Measurements from ENCODE around the gene ZDHHC16. TPM values are rescaled to one million over a fixed set of nuclear protein-coding genes. Genes with fewer than 3 reads are reported as not detected.

Gene ZDHHC16
- total RNA-seq, 4 donors from 2014 or later: 25.6 to 38.3 (median 28.4) TPM

DNA sequence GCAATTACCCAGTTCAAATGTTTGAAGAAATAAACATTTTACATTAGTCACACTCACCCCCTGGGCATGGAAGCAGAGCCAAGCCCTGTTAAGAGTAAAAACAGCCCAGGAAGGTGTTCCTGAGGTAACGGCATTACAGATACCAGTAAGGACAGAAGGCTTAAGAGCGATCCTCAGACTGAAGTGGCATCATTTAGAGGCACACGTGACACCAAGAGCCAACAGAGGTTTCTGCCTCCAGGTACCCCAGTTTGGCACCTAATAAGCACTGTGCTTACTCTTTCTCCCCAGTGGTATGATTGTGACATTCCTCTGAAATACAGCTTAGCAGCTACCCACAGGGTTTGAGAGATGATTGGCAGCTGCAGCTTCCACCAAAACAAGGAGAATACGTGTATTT is 35.1 kb downstream of the ZDHHC16 start:
- no peak overlapping the region for H3K4me3 ChIP-seq
- peaks cover 0 to 56% (median 0%) of the 10 kb centered on the region in 3 donors for H3K36me3 ChIP-seq
- TF ChIP-seq, protein P1, sequence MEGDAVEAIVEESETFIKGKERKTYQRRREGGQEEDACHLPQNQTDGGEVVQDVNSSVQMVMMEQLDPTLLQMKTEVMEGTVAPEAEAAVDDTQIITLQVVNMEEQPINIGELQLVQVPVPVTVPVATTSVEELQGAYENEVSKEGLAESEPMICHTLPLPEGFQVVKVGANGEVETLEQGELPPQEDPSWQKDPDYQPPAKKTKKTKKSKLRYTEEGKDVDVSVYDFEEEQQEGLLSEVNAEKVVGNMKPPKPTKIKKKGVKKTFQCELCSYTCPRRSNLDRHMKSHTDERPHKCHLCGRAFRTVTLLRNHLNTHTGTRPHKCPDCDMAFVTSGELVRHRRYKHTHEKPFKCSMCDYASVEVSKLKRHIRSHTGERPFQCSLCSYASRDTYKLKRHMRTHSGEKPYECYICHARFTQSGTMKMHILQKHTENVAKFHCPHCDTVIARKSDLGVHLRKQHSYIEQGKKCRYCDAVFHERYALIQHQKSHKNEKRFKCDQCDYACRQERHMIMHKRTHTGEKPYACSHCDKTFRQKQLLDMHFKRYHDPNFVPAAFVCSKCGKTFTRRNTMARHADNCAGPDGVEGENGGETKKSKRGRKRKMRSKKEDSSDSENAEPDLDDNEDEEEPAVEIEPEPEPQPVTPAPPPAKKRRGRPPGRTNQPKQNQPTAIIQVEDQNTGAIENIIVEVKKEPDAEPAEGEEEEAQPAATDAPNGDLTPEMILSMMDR (IDR thresholded peaks at IDR 0.05): no peak
- no peak for TF ChIP-seq POLR2A (IDR thresholded peaks at IDR 0.05)
- no peaks in the 10 kb centered on the region for H3K27me3 ChIP-seq
- no peak for DNase-seq
- H3K9me3 ChIP-seq: no peaks in the 10 kb centered on the region
- H3K27ac ChIP-seq: no peak overlapping the region
- H3K4me1 ChIP-seq: no peaks in the 10 kb centered on the region

DNA sequence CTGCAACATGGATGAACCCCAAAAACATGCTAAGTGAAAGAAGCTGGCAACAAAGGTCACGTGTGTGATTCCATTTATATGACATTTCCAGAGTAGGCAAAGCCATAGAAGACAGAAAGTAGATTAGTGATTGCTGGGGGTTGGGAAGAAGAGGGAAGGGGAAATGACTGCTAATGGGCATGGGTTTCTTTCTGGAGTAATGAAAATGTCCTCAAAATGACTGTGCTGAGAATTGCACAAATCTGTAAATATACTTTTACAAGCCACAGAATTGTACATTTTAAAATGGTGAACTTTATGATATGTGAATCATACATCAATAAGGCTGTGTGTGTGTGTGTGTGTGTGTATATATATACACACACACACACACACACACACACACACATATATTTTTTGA is 36.4 kb downstream of the ZDHHC16 start:
- H3K27ac ChIP-seq: no peak overlapping the region
- no peak for DNase-seq
- H3K9me3 ChIP-seq: no peaks in the 10 kb centered on the region
- TF ChIP-seq, protein P1 (IDR thresholded peaks at IDR 0.05): no peak
- no peak for TF ChIP-seq POLR2A (IDR thresholded peaks at IDR 0.05)
- no peaks in the 10 kb centered on the region for H3K4me1 ChIP-seq
- H3K27me3 ChIP-seq: no peaks in the 10 kb centered on the region
- H3K4me3 ChIP-seq: no peak overlapping the region
- H3K36me3 ChIP-seq: peaks cover 0 to 43% (median 0%) of the 10 kb centered on the region in 3 donors

DNA sequence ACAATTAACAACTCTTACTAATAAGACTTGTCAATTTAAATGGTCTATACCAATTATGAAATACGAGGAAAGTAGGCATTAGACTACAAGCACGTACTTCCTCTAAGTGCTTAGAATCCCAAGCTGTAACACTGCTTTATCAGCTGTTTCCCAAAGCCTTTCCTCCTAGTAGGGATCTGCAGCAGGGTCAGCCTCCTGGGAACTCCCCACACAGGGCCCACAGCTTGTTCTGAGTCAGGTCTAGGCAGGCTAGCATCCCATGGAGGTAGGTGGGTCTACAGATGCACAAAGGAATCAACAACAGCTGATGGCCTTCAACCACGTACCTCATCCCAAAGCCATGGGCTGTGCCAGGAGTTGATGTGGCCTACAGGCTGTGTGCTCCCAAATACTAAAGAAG is 37.5 kb downstream of the ZDHHC16 start:
- DNase-seq: no peak

DNA sequence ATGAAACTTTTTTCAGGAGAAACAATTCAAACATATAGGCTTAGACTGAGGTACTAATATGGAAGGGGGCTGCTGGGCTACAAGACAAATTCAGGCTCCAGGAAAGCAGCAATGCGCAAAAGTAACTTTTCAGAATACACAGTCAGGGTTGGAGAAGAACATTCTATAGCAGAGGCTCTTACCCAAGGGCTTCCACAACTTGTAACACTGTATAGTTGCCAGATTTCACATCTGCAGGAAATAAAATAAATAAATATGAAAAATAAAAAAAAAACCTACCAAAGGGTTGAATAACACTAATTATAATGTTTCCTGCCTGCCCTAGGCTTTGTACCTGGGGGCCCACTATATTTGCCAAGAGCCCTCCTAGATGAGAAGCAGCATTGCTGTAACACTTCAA is 37.9 kb downstream of the ZDHHC16 start:
- Histone ChIP-seq H3K9me3 (no peaks in the 10 kb centered on the region), H3K4me3 (no peak overlapping the region), H3K27ac (no peak overlapping the region), H3K4me1 (no peaks in the 10 kb centered on the region), H3K27me3 (no peaks in the 10 kb centered on the region), H3K36me3 (peaks cover 0 to 29% (median 0%) of the 10 kb centered on the region in 3 donors)
- no peak for DNase-seq
- TF ChIP-seq POLR2A (IDR thresholded peaks at IDR 0.05): no peak
- TF ChIP-seq, protein P1 (IDR thresholded peaks at IDR 0.05): no peak

More for the DNA sequence above, 37.5 kb downstream of the ZDHHC16 start:
- TF ChIP-seq, protein P1 (IDR thresholded peaks at IDR 0.05): no peak
- TF ChIP-seq POLR2A (IDR thresholded peaks at IDR 0.05): no peak
- H3K27ac ChIP-seq: no peak overlapping the region
- H3K4me1 ChIP-seq: no peaks in the 10 kb centered on the region
- H3K27me3 ChIP-seq: no peaks in the 10 kb centered on the region
- peaks cover 0 to 32% (median 0%) of the 10 kb centered on the region in 3 donors for H3K36me3 ChIP-seq
- no peak overlapping the region for H3K4me3 ChIP-seq
- H3K9me3 ChIP-seq: no peaks in the 10 kb centered on the region

DNA sequence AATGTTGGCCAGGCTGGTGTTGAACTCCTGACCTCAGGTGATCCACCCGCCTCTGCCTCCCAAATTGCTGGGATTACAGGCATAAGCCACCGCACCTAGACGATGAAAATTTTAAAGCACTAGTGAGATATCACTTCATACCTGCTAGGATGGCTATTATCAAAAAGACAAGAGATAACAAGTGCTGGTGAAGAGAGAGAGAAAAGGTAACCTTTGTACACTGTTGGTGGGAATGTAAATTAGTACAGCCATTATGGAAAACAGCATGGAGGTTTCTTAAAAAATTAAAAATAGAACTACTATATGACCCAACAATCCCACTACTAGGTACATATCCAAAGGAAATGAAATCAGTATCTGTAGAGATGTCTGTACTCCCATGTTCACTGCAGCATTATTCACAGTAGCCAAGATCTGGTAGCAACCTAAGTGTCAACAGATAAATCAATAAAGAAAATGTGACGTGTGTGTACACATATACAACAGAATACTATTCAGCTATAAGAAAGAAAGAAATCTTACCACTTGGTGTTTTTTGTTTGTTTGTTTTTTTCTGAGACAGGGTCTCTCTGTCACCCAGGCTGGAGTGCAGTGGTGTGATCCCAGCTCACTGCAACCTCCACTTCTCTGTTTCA is 39.8 kb downstream of the ZDHHC16 start:
- DNase-seq: no peak
- no peak overlapping the region for H3K27ac ChIP-seq
- H3K4me3 ChIP-seq: no peak overlapping the region
- peaks cover 0 to 11% (median 0%) of the 10 kb centered on the region in 3 donors for H3K36me3 ChIP-seq
- no peaks in the 10 kb centered on the region for H3K9me3 ChIP-seq
- H3K27me3 ChIP-seq: no peaks in the 10 kb centered on the region
- TF ChIP-seq, protein P1 (IDR thresholded peaks at IDR 0.05): no peak
- no peak for TF ChIP-seq POLR2A (IDR thresholded peaks at IDR 0.05)
- peaks cover 0 to 6% (median 0%) of the 10 kb centered on the region in 4 donors for H3K4me1 ChIP-seq

Data from Peyer's patch (tissue), 4 donors.